ENCODE data around the gene HSP90AA1. TPM values are rescaled to one million over a fixed set of nuclear protein-coding genes. Genes with fewer than 3 reads are reported as not detected.
"Not testable (repeated sequence)": the region's sequence is repeated elsewhere in the genome, so short reads cannot be mapped to it uniquely, and the experiment has no call there.

Gene HSP90AA1
- polyA plus RNA-seq, 4 donors: 169 to 513 (median 306) TPM

- not testable (repeated sequence) for H3K27me3 ChIP-seq (ENCODE audit: control insufficient read depth in 3 of 3, insufficient read depth in 3 of 3, low read length in 3 of 3); H3K9me3 ChIP-seq (ENCODE audit: control insufficient read depth in 2 of 2, insufficient read depth in 1 of 2, low read depth in 1 of 2, low read length in 1 of 2); H3K27ac ChIP-seq (ENCODE audit: low read depth in 1 of 3, low read length in 2 of 3); FAIRE-seq; DNase-seq
- Histone ChIP-seq H3K4me1 (ENCODE audit: control insufficient read depth in 3 of 3, insufficient read depth in 2 of 3, low read depth in 1 of 3, low read length in 2 of 3) (peaks cover 3 to 21% (median 5%) of the 10 kb centered on the region in 3 donors), H3K36me3 (ENCODE audit: control insufficient read depth in 3 of 3, insufficient read depth in 2 of 3, low read depth in 1 of 3, low read length in 3 of 3) (peaks cover 10 to 25% (median 14%) of the 10 kb centered on the region in 3 donors), H3K4me3 (ENCODE audit: low read depth in 1 of 3, low read length in 3 of 3) (peak overlapping the region in 1 of 3 donors; percentile 76)
- 11 to 68% (median 21%) methylated on average over 5 of the region's 5 CpGs for WGBS, 3 donors
Observed at GRCh38 chr14:102084522-102084921, 2.3 kb downstream of the HSP90AA1 start.

GRCh38 chr14:102081231-102082080 lies 5.4 kb downstream of the HSP90AA1 start:
- FAIRE-seq: no peak
- Histone ChIP-seq H3K36me3 (ENCODE audit: control insufficient read depth in 3 of 3, insufficient read depth in 2 of 3, low read depth in 1 of 3, low read length in 3 of 3) (peaks cover 12 to 47% (median 14%) of the 10 kb centered on the region in 3 donors), H3K27ac (ENCODE audit: low read depth in 1 of 3, low read length in 2 of 3) (no peak overlapping the region), H3K9me3 (ENCODE audit: control insufficient read depth in 2 of 2, insufficient read depth in 1 of 2, low read depth in 1 of 2, low read length in 1 of 2) (no peaks in the 10 kb centered on the region), H3K4me3 (ENCODE audit: low read depth in 1 of 3, low read length in 3 of 3) (no peak overlapping the region), H3K27me3 (ENCODE audit: control insufficient read depth in 3 of 3, insufficient read depth in 3 of 3, low read length in 3 of 3) (no peaks in the 10 kb centered on the region), H3K4me1 (ENCODE audit: control insufficient read depth in 3 of 3, insufficient read depth in 2 of 3, low read depth in 1 of 3, low read length in 2 of 3) (peaks cover 2 to 12% (median 5%) of the 10 kb centered on the region in 3 donors)
- DNase-seq: no peak
- WGBS, 3 donors: 76 to 85% (median 82%) methylated on average over 7 of the region's 7 CpGs

- FAIRE-seq: no peak
- Histone ChIP-seq H3K4me1 (ENCODE audit: control insufficient read depth in 3 of 3, insufficient read depth in 2 of 3, low read depth in 1 of 3, low read length in 2 of 3) (peaks cover 2 to 12% (median 5%) of the 10 kb centered on the region in 3 donors), H3K36me3 (ENCODE audit: control insufficient read depth in 3 of 3, insufficient read depth in 2 of 3, low read depth in 1 of 3, low read length in 3 of 3) (peaks cover 12 to 44% (median 14%) of the 10 kb centered on the region in 3 donors), H3K9me3 (ENCODE audit: control insufficient read depth in 2 of 2, insufficient read depth in 1 of 2, low read depth in 1 of 2, low read length in 1 of 2) (no peaks in the 10 kb centered on the region), H3K4me3 (ENCODE audit: low read depth in 1 of 3, low read length in 3 of 3) (no peak overlapping the region), H3K27ac (ENCODE audit: low read depth in 1 of 3, low read length in 2 of 3) (no peak overlapping the region), H3K27me3 (ENCODE audit: control insufficient read depth in 3 of 3, insufficient read depth in 3 of 3, low read length in 3 of 3) (no peaks in the 10 kb centered on the region)
- WGBS, 3 donors: 77 to 84% (median 79%) methylated on average over 14 of the region's 14 CpGs
- no peak for DNase-seq
Observed at GRCh38 chr14:102080183-102081080, 6.4 kb downstream of the HSP90AA1 start.

DNA sequence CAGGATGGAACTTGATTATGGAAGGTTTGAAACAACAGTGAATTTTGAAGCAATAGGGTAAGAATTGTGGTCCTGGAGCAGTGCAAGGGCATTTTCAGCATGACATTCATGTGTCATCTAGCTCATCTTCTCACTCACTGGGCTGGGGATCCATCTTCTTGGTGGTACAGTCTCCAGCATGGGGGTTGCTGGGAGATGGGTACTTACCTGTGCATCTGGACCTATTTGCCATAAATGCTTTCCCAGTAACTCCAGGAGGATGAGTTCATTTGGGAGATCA lies 7.2 kb downstream of the HSP90AA1 start:
- Histone ChIP-seq H3K27me3 (ENCODE audit: control insufficient read depth in 3 of 3, insufficient read depth in 3 of 3, low read length in 3 of 3) (no peaks in the 10 kb centered on the region), H3K9me3 (ENCODE audit: control insufficient read depth in 2 of 2, insufficient read depth in 1 of 2, low read depth in 1 of 2, low read length in 1 of 2) (no peaks in the 10 kb centered on the region), H3K4me1 (ENCODE audit: control insufficient read depth in 3 of 3, insufficient read depth in 2 of 3, low read depth in 1 of 3, low read length in 2 of 3) (peaks cover 0 to 12% (median 3%) of the 10 kb centered on the region in 3 donors), H3K36me3 (ENCODE audit: control insufficient read depth in 3 of 3, insufficient read depth in 2 of 3, low read depth in 1 of 3, low read length in 3 of 3) (peaks cover 10 to 46% (median 11%) of the 10 kb centered on the region in 3 donors), H3K27ac (ENCODE audit: low read depth in 1 of 3, low read length in 2 of 3) (no peak overlapping the region), H3K4me3 (ENCODE audit: low read depth in 1 of 3, low read length in 3 of 3) (no peak overlapping the region)
- FAIRE-seq (no peak), DNase-seq (no peak)

- Histone ChIP-seq H3K4me3 (ENCODE audit: low read depth in 1 of 3, low read length in 3 of 3) (no peak overlapping the region), H3K27me3 (ENCODE audit: control insufficient read depth in 3 of 3, insufficient read depth in 3 of 3, low read length in 3 of 3) (no peaks in the 10 kb centered on the region), H3K27ac (ENCODE audit: low read depth in 1 of 3, low read length in 2 of 3) (no peak overlapping the region), H3K36me3 (ENCODE audit: control insufficient read depth in 3 of 3, insufficient read depth in 2 of 3, low read depth in 1 of 3, low read length in 3 of 3) (peaks cover 8 to 44% (median 9%) of the 10 kb centered on the region in 3 donors), H3K4me1 (ENCODE audit: control insufficient read depth in 3 of 3, insufficient read depth in 2 of 3, low read depth in 1 of 3, low read length in 2 of 3) (peaks cover 0 to 8% (median 3%) of the 10 kb centered on the region in 3 donors), H3K9me3 (ENCODE audit: control insufficient read depth in 2 of 2, insufficient read depth in 1 of 2, low read depth in 1 of 2, low read length in 1 of 2) (no peaks in the 10 kb centered on the region)
- 86 to 91% (median 89%) methylated on average over 10 of the region's 10 CpGs for WGBS, 3 donors
- FAIRE-seq: no peak
- DNase-seq: no peak
Observed at GRCh38 chr14:102078831-102079699, 7.8 kb downstream of the HSP90AA1 start.

GRCh38 chr14:102078361-102078791 lies 8.5 kb downstream of the HSP90AA1 start:
- H3K27ac ChIP-seq (ENCODE audit: low read depth in 1 of 3, low read length in 2 of 3); H3K4me1 ChIP-seq (ENCODE audit: control insufficient read depth in 3 of 3, insufficient read depth in 2 of 3, low read depth in 1 of 3, low read length in 2 of 3); H3K4me3 ChIP-seq (ENCODE audit: low read depth in 1 of 3, low read length in 3 of 3); H3K9me3 ChIP-seq (ENCODE audit: control insufficient read depth in 2 of 2, insufficient read depth in 1 of 2, low read depth in 1 of 2, low read length in 1 of 2); FAIRE-seq; H3K27me3 ChIP-seq (ENCODE audit: control insufficient read depth in 3 of 3, insufficient read depth in 3 of 3, low read length in 3 of 3); DNase-seq: not testable (repeated sequence)
- peaks cover 8 to 41% (median 9%) of the 10 kb centered on the region in 3 donors for H3K36me3 ChIP-seq (ENCODE audit: control insufficient read depth in 3 of 3, insufficient read depth in 2 of 3, low read depth in 1 of 3, low read length in 3 of 3)
- 89 to 93% (median 92%) methylated on average over 11 of the region's 11 CpGs for WGBS, 3 donors

- Histone ChIP-seq H3K27ac (ENCODE audit: low read depth in 1 of 3, low read length in 2 of 3) (no peak overlapping the region), H3K4me3 (ENCODE audit: low read depth in 1 of 3, low read length in 3 of 3) (no peak overlapping the region), H3K27me3 (ENCODE audit: control insufficient read depth in 3 of 3, insufficient read depth in 3 of 3, low read length in 3 of 3) (no peaks in the 10 kb centered on the region), H3K4me1 (ENCODE audit: control insufficient read depth in 3 of 3, insufficient read depth in 2 of 3, low read depth in 1 of 3, low read length in 2 of 3) (no peaks in the 10 kb centered on the region), H3K36me3 (ENCODE audit: control insufficient read depth in 3 of 3, insufficient read depth in 2 of 3, low read depth in 1 of 3, low read length in 3 of 3) (peaks cover 8 to 36% (median 9%) of the 10 kb centered on the region in 3 donors), H3K9me3 (ENCODE audit: control insufficient read depth in 2 of 2, insufficient read depth in 1 of 2, low read depth in 1 of 2, low read length in 1 of 2) (peaks cover 0 to 3% of the 10 kb centered on the region in 2 donors)
- FAIRE-seq (no peak), DNase-seq (no peak)
- 83 to 87% (median 84%) methylated on average over 5 of the region's 5 CpGs for WGBS, 3 donors
Observed at GRCh38 chr14:102077382-102077709, 9.5 kb downstream of the HSP90AA1 start.

DNA sequence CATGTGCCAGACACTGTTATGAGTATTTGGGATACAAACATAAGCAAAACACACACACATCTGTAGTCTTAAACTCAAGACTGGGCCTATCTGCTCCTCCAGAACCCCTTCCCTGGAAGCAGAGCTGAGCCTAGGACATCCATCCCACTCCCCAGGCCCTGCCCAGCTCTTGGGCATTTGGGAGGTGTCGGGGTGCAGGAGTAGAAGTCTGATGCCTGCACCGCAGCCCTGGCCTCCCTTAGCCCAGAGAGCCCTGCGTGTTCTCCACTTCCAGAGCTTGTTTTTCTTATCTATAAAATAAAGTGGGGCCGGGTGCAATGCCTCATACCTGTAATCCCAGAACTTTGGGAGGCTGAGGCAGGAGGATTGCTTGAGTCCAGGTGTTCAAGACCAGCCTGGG lies 11.7 kb downstream of the HSP90AA1 start:
- 84 to 88% (median 87%) methylated on average over 4 of the region's 4 CpGs for WGBS, 3 donors
- Histone ChIP-seq H3K27ac (ENCODE audit: low read depth in 1 of 3, low read length in 2 of 3) (no peak overlapping the region), H3K27me3 (ENCODE audit: control insufficient read depth in 3 of 3, insufficient read depth in 3 of 3, low read length in 3 of 3) (no peaks in the 10 kb centered on the region), H3K4me1 (ENCODE audit: control insufficient read depth in 3 of 3, insufficient read depth in 2 of 3, low read depth in 1 of 3, low read length in 2 of 3) (no peaks in the 10 kb centered on the region), H3K4me3 (ENCODE audit: low read depth in 1 of 3, low read length in 3 of 3) (no peak overlapping the region), H3K9me3 (ENCODE audit: control insufficient read depth in 2 of 2, insufficient read depth in 1 of 2, low read depth in 1 of 2, low read length in 1 of 2) (peaks cover 0 to 3% of the 10 kb centered on the region in 2 donors), H3K36me3 (ENCODE audit: control insufficient read depth in 3 of 3, insufficient read depth in 2 of 3, low read depth in 1 of 3, low read length in 3 of 3) (peaks cover 0 to 29% (median 2%) of the 10 kb centered on the region in 3 donors)
- DNase-seq (no peak), FAIRE-seq (no peak)

Data from small intestine (tissue), 7 donors.